22Rv1 (cell line): ENCODE data around the gene IGF2R.

Experiments used
- H3K27ac ChIP-seq: fragments of 450-650 bp; 2 replicates; pipeline ENCODE4 v1.5.1; 2017
- CTCF ChIP-seq: fragments of 450-650 bp; IDR thresholded peaks from 2 replicates; pipeline ENCODE4 v1.5.1; 2017; ENCODE audit warnings: mild to moderate bottlenecking
- ZFX ChIP-seq: fragments of 450-650 bp; IDR thresholded peaks from 2 replicates; pipeline ENCODE4 v1.6.1; 2017; ENCODE audit warnings: antibody characterized with exemption, borderline replicate concordance

The IGF2R gene

GRCh38 chr6:160102399-160102798 lies 133.5 kb downstream of the IGF2R start:
- no peak overlapping the region for H3K27ac ChIP-seq
- TF ChIP-seq CTCF (no peak), ZFX (no peak)

DNA sequence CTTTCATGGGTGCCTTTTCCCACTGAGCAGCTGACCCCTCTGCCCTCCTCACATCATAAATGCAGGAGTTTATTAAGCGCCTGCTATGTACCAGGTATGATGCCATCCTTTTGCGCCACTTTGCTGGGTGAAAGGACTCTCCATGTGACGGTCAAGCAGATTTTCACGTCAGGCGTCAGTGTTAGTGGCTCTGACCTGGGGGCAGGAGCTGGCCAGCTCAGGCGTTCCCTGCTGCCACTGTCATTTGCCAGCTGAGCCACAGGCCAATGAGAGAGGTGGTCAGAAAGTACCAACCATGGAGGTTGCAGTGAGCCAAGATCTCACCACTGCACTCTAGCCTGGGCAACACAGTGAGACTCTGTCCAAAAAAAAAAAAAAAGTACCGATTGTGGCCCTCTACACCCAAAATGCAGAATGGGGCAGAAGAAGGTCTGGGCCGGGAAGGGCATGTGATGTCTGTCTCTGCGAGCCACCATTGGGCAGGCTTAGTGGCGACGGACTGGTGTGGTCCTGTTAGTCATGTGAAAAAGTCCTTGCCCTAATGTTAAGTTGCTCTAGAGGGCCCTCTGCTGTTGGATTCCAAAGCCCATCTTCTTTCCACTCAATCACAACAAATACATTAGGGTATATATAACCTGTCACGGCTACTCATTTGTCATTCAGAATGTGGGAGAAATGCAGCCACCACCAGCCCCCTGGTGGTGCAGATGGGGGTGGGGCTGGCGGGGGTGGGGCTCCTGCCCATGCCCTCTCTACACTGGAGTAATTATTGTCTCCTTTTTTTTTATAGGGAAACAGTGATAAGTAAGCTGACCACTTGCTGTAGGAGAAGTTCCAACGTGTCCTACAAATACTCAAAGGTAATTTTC lies 134.3 kb downstream of the IGF2R start:
- TF ChIP-seq ZFX = no peak
- peak; percentile 62 for TF ChIP-seq CTCF
- no peak overlapping the region for H3K27ac ChIP-seq

DNA sequence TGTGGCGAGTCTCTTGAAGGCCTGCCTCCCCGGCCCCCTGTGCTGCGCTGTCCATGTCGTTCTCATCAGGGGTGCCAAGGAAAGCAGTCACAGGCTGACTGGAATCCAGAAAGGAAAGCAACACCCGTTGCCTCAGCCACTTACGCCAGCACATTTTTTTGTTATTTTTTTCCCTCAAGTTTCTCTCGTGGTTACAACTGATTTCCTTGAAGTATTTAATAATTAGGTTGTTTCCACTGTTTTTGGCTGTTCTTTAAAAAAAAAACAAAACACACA lies 134.9 kb downstream of the IGF2R start:
- H3K27ac ChIP-seq = no peak overlapping the region
- TF ChIP-seq CTCF = no peak
- TF ChIP-seq ZFX = no peak

- no peak overlapping the region for H3K27ac ChIP-seq
- TF ChIP-seq ZFX = no peak
- TF ChIP-seq CTCF = no peak
Observed at GRCh38 chr6:160104821-160105517, 136.1 kb downstream of the IGF2R start.

- TF ChIP-seq CTCF (no peak), ZFX (no peak)
- H3K27ac ChIP-seq = no peak overlapping the region
Observed at GRCh38 chr6:160106010-160106409, 137.1 kb downstream of the IGF2R start.

DNA sequence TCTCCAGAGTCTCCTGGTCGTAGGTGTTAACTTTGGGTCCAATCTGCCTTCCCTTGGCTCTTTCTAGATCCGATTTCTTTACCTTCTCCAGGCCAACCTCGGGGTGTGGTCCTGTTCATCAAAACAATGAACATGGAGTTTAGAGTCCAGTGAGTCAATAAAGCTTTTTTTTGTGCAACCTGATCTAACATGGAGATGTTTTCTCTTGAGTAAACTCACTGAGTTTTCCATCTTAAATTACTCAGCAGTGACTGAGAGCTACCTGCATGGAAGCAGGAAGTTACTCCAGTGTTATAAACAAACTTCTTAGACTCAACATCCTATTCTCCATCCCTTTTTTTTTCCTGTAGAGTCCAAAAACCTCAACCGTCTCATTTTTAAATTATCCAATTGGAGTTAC lies 137.8 kb downstream of the IGF2R start:
- H3K27ac ChIP-seq = no peak overlapping the region
- no peak for TF ChIP-seq ZFX
- no peak for TF ChIP-seq CTCF

- H3K27ac ChIP-seq = no peak overlapping the region
- no peak for TF ChIP-seq CTCF
- no peak for TF ChIP-seq ZFX
Observed at GRCh38 chr6:160108077-160108476, 139.2 kb downstream of the IGF2R start.
